GM12878 (cell line): ENCODE results near the gene RAP1GAP2.

Experiments used
- CBFB ChIP-seq: IDR thresholded peaks from 2 replicates; pipeline ENCODE4 v1.6.1; 2016; ENCODE audit warnings: antibody characterized with exemption, low read depth
- CTCF ChIP-seq, 3 experiments: IDR thresholded peaks in 2 of 3; conservative IDR thresholded peaks in 1 of 3; 2 replicates each; pipeline ENCODE4 v1.5.1; 2011; ENCODE audit warnings: low read depth in 3 of 3, low read length in 3 of 3, mild to moderate bottlenecking in 3 of 3, control low read depth in 2 of 3, moderate library complexity in 2 of 3, inconsistent platforms in 1 of 3, mixed read lengths in 1 of 3; ENCODE audit not compliant: control insufficient read depth in 2 of 3, insufficient read depth in 1 of 3; ENCODE audit errors: extremely low read depth in 1 of 3
- SREBF2 ChIP-seq: IDR thresholded peaks from 2 replicates; pipeline ENCODE4 v1.6.1; 2012; ENCODE audit warnings: mild to moderate bottlenecking, low read length
- TAF1 ChIP-seq: IDR thresholded peaks from 2 replicates; pipeline ENCODE4 v1.6.1; 2011; ENCODE audit warnings: mild to moderate bottlenecking, low read depth, low read length, borderline replicate concordance

- TF ChIP-seq CBFB, result no peak
- no peak for TF ChIP-seq TAF1
- TF ChIP-seq CTCF (IDR thresholded peaks at IDR 0.05 in 2 of 3, conservative IDR thresholded peaks at IDR 0.05 in 1 of 3; ENCODE audit: control insufficient read depth in 2 of 3, extremely low read depth in 1 of 3, insufficient read depth in 1 of 3, low read depth in 3 of 3, low read length in 3 of 3), result no peak
- no peak for TF ChIP-seq SREBF2
These were observed 13.1 kb downstream of the RAP1GAP2 start for GRCh38 chr17:2809337-2809736.
